Activated CD8-positive, alpha-beta memory T cell treated with anti-CD3 and anti-CD28 coated beads for 24 hours (primary cell): ENCODE measurements around the gene KCNA10.

Experiments
- DNase-seq: peaks from one replicate; pipeline ENCODE4 v3.0.0-alpha.2; 2020

Gene KCNA10

GRCh38 chr1:110519125-110519810 lies at the start of gene KCNA10:
Gene KCNA10, minus strand, starts transcription at chr1:110519175. Its CDS starts 388 bp downstream, at chr1:110518787.
- DNase-seq, result no peak

GRCh38 chr1:110566836-110567235 lies 47.9 kb upstream of the KCNA10 start:
- DNase-seq, result no peak

GRCh38 chr1:110565565-110565964 lies 46.6 kb upstream of the KCNA10 start:
- no peak for DNase-seq

GRCh38 chr1:110563089-110563488 lies 44.1 kb upstream of the KCNA10 start:
- DNase-seq, result no peak

- DNase-seq, result no peak
Measured at GRCh38 chr1:110561596-110561995, 42.6 kb upstream of the KCNA10 start.

- DNase-seq, result no peak
Measured at GRCh38 chr1:110559157-110559556, 40.2 kb upstream of the KCNA10 start.

- no peak for DNase-seq
Measured at GRCh38 chr1:110557481-110557880, 38.5 kb upstream of the KCNA10 start.

GRCh38 chr1:110556471-110556807 lies 37.5 kb upstream of the KCNA10 start:
- no peak for DNase-seq

- no peak for DNase-seq
Measured at GRCh38 chr1:110555807-110556470, 37.0 kb upstream of the KCNA10 start.

GRCh38 chr1:110554871-110555801 lies 36.2 kb upstream of the KCNA10 start:
- DNase-seq, result peak; percentile 82

GRCh38 chr1:110551278-110551809 lies 32.4 kb upstream of the KCNA10 start:
- DNase-seq, result no peak

- no peak for DNase-seq
Measured at GRCh38 chr1:110549831-110550230, 30.9 kb upstream of the KCNA10 start.

- DNase-seq, result no peak
Measured at GRCh38 chr1:110548381-110548780, 29.4 kb upstream of the KCNA10 start.

- DNase-seq, result no peak
Measured at GRCh38 chr1:110547017-110547416, 28.0 kb upstream of the KCNA10 start.

- no peak for DNase-seq
Measured at GRCh38 chr1:110545492-110545891, 26.5 kb upstream of the KCNA10 start.

GRCh38 chr1:110544753-110545152 lies 25.8 kb upstream of the KCNA10 start:
- DNase-seq, result no peak

GRCh38 chr1:110542725-110543124 lies 23.8 kb upstream of the KCNA10 start:
- no peak for DNase-seq

GRCh38 chr1:110541906-110542395 lies 23.0 kb upstream of the KCNA10 start:
- DNase-seq, result no peak

GRCh38 chr1:110540891-110541685 lies 22.1 kb upstream of the KCNA10 start:
- no peak for DNase-seq

- DNase-seq, result no peak
Measured at GRCh38 chr1:110538921-110539320, 19.9 kb upstream of the KCNA10 start.

GRCh38 chr1:110538075-110538474 lies 19.1 kb upstream of the KCNA10 start:
- no peak for DNase-seq

- no peak for DNase-seq
Measured at GRCh38 chr1:110535985-110536384, 17.0 kb upstream of the KCNA10 start.
